ENCODE results near the gene FKBP15. TPM values are rescaled to one million over a fixed set of nuclear protein-coding genes. Genes with fewer than 3 reads are reported as not detected.

FKBP15 gene
- polyA plus RNA-seq, 1 donor from 2014 or later: 12.1 TPM

GRCh38 chr9:113205432-113205831, 15.6 kb downstream of the FKBP15 start:
- H3K27ac ChIP-seq (ENCODE audit: low read length): no peak overlapping the region
- H3K36me3 ChIP-seq (ENCODE audit: insufficient read depth, low read length): peaks cover 6% of the 10 kb centered on the region

GRCh38 chr9:113199683-113200329, 21.3 kb downstream of the FKBP15 start:
- Histone ChIP-seq H4K20me1 (ENCODE audit: insufficient read depth) (no peaks in the 10 kb centered on the region), H3K27ac (ENCODE audit: low read length) (no peak overlapping the region), H3K27me3 (ENCODE audit: insufficient read depth, low read depth, low read length) (no peaks in the 10 kb centered on the region), H3K9me3 (ENCODE audit: low read length) (no peaks in the 10 kb centered on the region), H3F3A (ENCODE audit: insufficient read depth, low read length, poor library complexity, severe bottlenecking) (no peaks in the 10 kb centered on the region), H3K9me2 (ENCODE audit: insufficient read depth, low read length) (no peaks in the 10 kb centered on the region), H3K4me2 (ENCODE audit: low read length) (no peak overlapping the region), H3K9ac (ENCODE audit: low read length) (no peak overlapping the region), H3K79me2 (replicated peaks; ENCODE audit: insufficient read depth, low read length) (no peaks in the 10 kb centered on the region), H3K4me3 (ENCODE audit: low read length) (no peak overlapping the region), H3K36me3 (ENCODE audit: insufficient read depth, low read length) (peaks cover 12% of the 10 kb centered on the region), H2AFZ (ENCODE audit: low read depth, low read length) (no peak overlapping the region)
- TF ChIP-seq CTCF (IDR thresholded peaks at IDR 0.05; ENCODE audit: poor library complexity, severe bottlenecking): no peak
- no peak for TF ChIP-seq SMC3 (conservative IDR thresholded peaks at IDR 0.05; ENCODE audit: poor library complexity)
- TF ChIP-seq TAF1 (IDR thresholded peaks at IDR 0.05; ENCODE audit: low read depth): no peak
- no peak for TF ChIP-seq POLR2AphosphoS5 (IDR thresholded peaks at IDR 0.05)
- no peak for TF ChIP-seq REST (IDR thresholded peaks at IDR 0.05; ENCODE audit: borderline replicate concordance)
- TF ChIP-seq MXI1 (conservative IDR thresholded peaks at IDR 0.05; ENCODE audit: poor library complexity, severe bottlenecking): no peak
- TF ChIP-seq EP300 (conservative IDR thresholded peaks at IDR 0.05; ENCODE audit: poor library complexity, severe bottlenecking): no peak
- TF ChIP-seq RAD21 (conservative IDR thresholded peaks at IDR 0.05): no peak
- TF ChIP-seq EZH2 (IDR thresholded peaks at IDR 0.05; ENCODE audit: borderline replicate concordance, insufficient read depth, low read length, poor library complexity, severe bottlenecking): no peak

More at GRCh38 chr9:113205432-113205831, 15.6 kb downstream of the FKBP15 start:
- no peaks in the 10 kb centered on the region for H3K79me2 ChIP-seq (replicated peaks; ENCODE audit: insufficient read depth, low read length)
- no peak overlapping the region for H3K4me2 ChIP-seq (ENCODE audit: low read length)
- no peak overlapping the region for H2AFZ ChIP-seq (ENCODE audit: low read depth, low read length)
- no peak overlapping the region for H3K4me3 ChIP-seq (ENCODE audit: low read length)
- H3F3A ChIP-seq (ENCODE audit: insufficient read depth, low read length, poor library complexity, severe bottlenecking): no peaks in the 10 kb centered on the region
- no peaks in the 10 kb centered on the region for H4K20me1 ChIP-seq (ENCODE audit: insufficient read depth)
- no peak for TF ChIP-seq TAF1 (IDR thresholded peaks at IDR 0.05; ENCODE audit: low read depth)
- TF ChIP-seq REST (IDR thresholded peaks at IDR 0.05; ENCODE audit: borderline replicate concordance): no peak
- no peaks in the 10 kb centered on the region for H3K9me2 ChIP-seq (ENCODE audit: insufficient read depth, low read length)
- H3K9ac ChIP-seq (ENCODE audit: low read length): no peak overlapping the region
- no peaks in the 10 kb centered on the region for H3K9me3 ChIP-seq (ENCODE audit: low read length)
- H3K27me3 ChIP-seq (ENCODE audit: insufficient read depth, low read depth, low read length): no peaks in the 10 kb centered on the region
